Activated CD8-positive, alpha-beta memory T cell treated with anti-CD3 and anti-CD28 coated beads for 36 hours (primary cell): Measurements from ENCODE around the gene SF1. TPM values are rescaled to one million over a fixed set of nuclear protein-coding genes. Genes with fewer than 3 reads are reported as not detected.

ENCODE experiments used
- CTCF ChIA-PET: fragments of 350-600 bp; sonication (Branson Sonifier 250); formaldehyde crosslinking; loops from one replicate; lab custom pipeline; 2021; ENCODE audit warnings: antibody characterized with exemption; lab: Charles Lee
- POLR2A ChIA-PET: fragments of 350-600 bp; sonication (Branson Sonifier 250); formaldehyde crosslinking; loops from one replicate; lab custom pipeline; 2021; ENCODE audit warnings: antibody characterized with exemption; lab: Charles Lee
- total RNA-seq, 2 experiments: library from RNA; stranded (reverse); gene quantifications; one replicate each; pipeline ENCODE4 v1.2.3, GENCODE V29; 2021

Gene SF1
- total RNA-seq, 2 experiments from 2014 or later: 399 to 402 TPM

GRCh38 chr11:64757549-64758329, 20.6 kb downstream of the SF1 start:
- POLR2A ChIA-PET: no interaction called here
- CTCF ChIA-PET: interaction anchor here (1.2 to 2.5 kb wide), 2 partner anchors 10 to 69 kb away, joined by 3 to 7 read pairs; no protein-coding TSS in a partner anchor

GRCh38 chr11:64755681-64756361, 22.5 kb downstream of the SF1 start:
- ChIA-PET POLR2A (interaction anchor here (0.5 to 1.2 kb wide), 3 partner anchors 8 to 27 kb away, joined by 3 to 6 read pairs (median 3); no protein-coding TSS in a partner anchor), CTCF (no interaction called here)

- ChIA-PET POLR2A (interaction anchor here (0.5 to 1.2 kb wide), 2 partner anchors 9 to 28 kb away, joined by 3 to 6 read pairs; no protein-coding TSS in a partner anchor), CTCF (no interaction called here)
Observed at GRCh38 chr11:64754919-64755662, 23.3 kb downstream of the SF1 start.

GRCh38 chr11:64754124-64754918, 24.0 kb downstream of the SF1 start:
- ChIA-PET POLR2A (interaction anchor here (1.2 kb wide), 1 partner anchor 10 kb away, joined by 3 read pairs; no protein-coding TSS in a partner anchor), CTCF (no interaction called here)

- CTCF ChIA-PET: no interaction called here
- POLR2A ChIA-PET: no interaction called here
Observed at GRCh38 chr11:64753380-64754123, 24.8 kb downstream of the SF1 start.

- ChIA-PET POLR2A (no interaction called here), CTCF (interaction anchor here (1.4 kb wide), 1 partner anchor 10 kb away, joined by 6 read pairs; no protein-coding TSS in a partner anchor)
Observed at GRCh38 chr11:64753019-64753379, 25.3 kb downstream of the SF1 start.

- POLR2A ChIA-PET: no interaction called here
- CTCF ChIA-PET: interaction anchor here (1.4 kb wide), 1 partner anchor 10 kb away, joined by 6 read pairs; no protein-coding TSS in a partner anchor
Observed at GRCh38 chr11:64752175-64752970, 26.0 kb downstream of the SF1 start.

GRCh38 chr11:64751580-64751979, 26.8 kb downstream of the SF1 start:
- POLR2A ChIA-PET: no interaction called here
- CTCF ChIA-PET: interaction anchor here (1.4 kb wide), 1 partner anchor 9 kb away, joined by 6 read pairs; no protein-coding TSS in a partner anchor

GRCh38 chr11:64751136-64751535, 27.2 kb downstream of the SF1 start:
- ChIA-PET POLR2A (no interaction called here), CTCF (no interaction called here)

- POLR2A ChIA-PET: interaction anchor here (0.6 kb wide), 1 partner anchor 672 kb away, joined by 5 read pairs; the partner anchor contains the start of gene NEAT1
- CTCF ChIA-PET: no interaction called here
Observed at GRCh38 chr11:64750361-64751054, 27.8 kb downstream of the SF1 start.

- CTCF ChIA-PET: interaction anchor here (1.3 kb wide), 1 partner anchor 16 kb away, joined by 3 read pairs; no protein-coding TSS in a partner anchor
- POLR2A ChIA-PET: no interaction called here
Observed at GRCh38 chr11:64747961-64748665, 30.2 kb downstream of the SF1 start.

GRCh38 chr11:64746486-64746885, 31.9 kb downstream of the SF1 start:
- ChIA-PET POLR2A (no interaction called here), CTCF (no interaction called here)

- ChIA-PET POLR2A (interaction anchor here (2.1 kb wide), 1 partner anchor 15 kb away, joined by 8 read pairs; the partner anchor contains the start of gene PYGM), CTCF (interaction anchor here (4.4 kb wide), 1 partner anchor 57 kb away, joined by 36 read pairs; no protein-coding TSS in a partner anchor)
Observed at GRCh38 chr11:64745521-64746328, 32.6 kb downstream of the SF1 start.

- ChIA-PET POLR2A (interaction anchor here (1.9 to 2.1 kb wide), 2 partner anchors 15 to 18 kb away, joined by 4 to 8 read pairs; partner anchors contain the start of gene PYGM), CTCF (interaction anchor here (0.7 to 4.4 kb wide), 7 partner anchors 18 to 143 kb away, joined by 3 to 36 read pairs (median 6); partner anchors contain the start of gene SF1)
Observed at GRCh38 chr11:64745189-64745520, 33.2 kb downstream of the SF1 start.
